Measurements from ENCODE around the gene PMP22. TPM values are rescaled to one million over a fixed set of nuclear protein-coding genes. Genes with fewer than 3 reads are reported as not detected.
"Not testable (repeated sequence)": the region's sequence is repeated elsewhere in the genome, so short reads cannot be mapped to it uniquely, and the experiment has no call there.

Gene PMP22
- total RNA-seq, 2 donors from 2014 or later, result 3.1 to 5.5 TPM

DNA sequence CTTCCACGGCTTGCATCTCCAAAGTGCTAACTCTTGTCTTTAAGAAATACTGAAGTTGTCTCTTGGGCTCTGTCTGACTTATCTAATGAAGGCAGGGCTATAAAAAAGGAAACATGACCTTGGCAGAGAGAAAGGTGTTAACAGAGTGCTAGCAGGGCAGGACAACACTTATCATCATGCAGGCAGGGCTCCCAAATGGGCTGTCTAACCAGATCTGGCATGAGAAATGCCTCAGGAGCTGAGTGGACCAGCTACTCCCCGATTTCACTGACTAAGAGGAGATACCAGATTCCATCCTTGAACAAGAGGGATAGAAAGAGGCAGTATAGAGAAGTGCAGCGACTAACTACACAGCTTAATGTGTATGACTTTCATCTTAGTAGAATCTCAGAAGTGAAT is 32.6 kb downstream of the PMP22 start:
- no peaks in the 10 kb centered on the region for H3K36me3 Mint-ChIP-seq (ENCODE audit: low read depth)
- H3K27me3 Mint-ChIP-seq (ENCODE audit: insufficient read depth), result no peaks in the 10 kb centered on the region
- H3K4me3 Mint-ChIP-seq, result no peak overlapping the region

GRCh38 chr17:15231851-15232516 is 33.1 kb downstream of the PMP22 start:
- Histone ChIP-seq H3K9ac (ENCODE audit: extremely low read depth, low read length, poor library complexity, severe bottlenecking) (no peak overlapping the region), H3K27ac (ENCODE audit: low read depth, low read length) (no peak overlapping the region), H3K36me3 (ENCODE audit: control insufficient read depth, insufficient read depth, low read length) (no peaks in the 10 kb centered on the region), H3K27me3 (ENCODE audit: control insufficient read depth, insufficient read depth, low read length, poor library complexity, severe bottlenecking) (no peaks in the 10 kb centered on the region), H3K4me1 (ENCODE audit: control insufficient read depth, insufficient read depth, low read length) (peaks cover 10% of the 10 kb centered on the region), H3K9me3 (ENCODE audit: control insufficient read depth, low read length) (no peaks in the 10 kb centered on the region), H3K4me3 (ENCODE audit: low read length) (no peak overlapping the region)
- 87 to 89% methylated on average over 10 to 12 of the region's 12 CpGs for WGBS, 2 experiments (ENCODE audit: insufficient coverage in 1 of 2, insufficient read length in 1 of 2)
- Mint-ChIP-seq H3K4me1 (peaks cover 11% of the 10 kb centered on the region), H3K4me3 (no peak overlapping the region), H3K36me3 (ENCODE audit: low read depth) (no peaks in the 10 kb centered on the region), H3K27me3 (ENCODE audit: insufficient read depth) (no peaks in the 10 kb centered on the region), H3K9me3 (no peaks in the 10 kb centered on the region), H3K27ac (no peak overlapping the region)
- TF ChIP-seq, protein P1, sequence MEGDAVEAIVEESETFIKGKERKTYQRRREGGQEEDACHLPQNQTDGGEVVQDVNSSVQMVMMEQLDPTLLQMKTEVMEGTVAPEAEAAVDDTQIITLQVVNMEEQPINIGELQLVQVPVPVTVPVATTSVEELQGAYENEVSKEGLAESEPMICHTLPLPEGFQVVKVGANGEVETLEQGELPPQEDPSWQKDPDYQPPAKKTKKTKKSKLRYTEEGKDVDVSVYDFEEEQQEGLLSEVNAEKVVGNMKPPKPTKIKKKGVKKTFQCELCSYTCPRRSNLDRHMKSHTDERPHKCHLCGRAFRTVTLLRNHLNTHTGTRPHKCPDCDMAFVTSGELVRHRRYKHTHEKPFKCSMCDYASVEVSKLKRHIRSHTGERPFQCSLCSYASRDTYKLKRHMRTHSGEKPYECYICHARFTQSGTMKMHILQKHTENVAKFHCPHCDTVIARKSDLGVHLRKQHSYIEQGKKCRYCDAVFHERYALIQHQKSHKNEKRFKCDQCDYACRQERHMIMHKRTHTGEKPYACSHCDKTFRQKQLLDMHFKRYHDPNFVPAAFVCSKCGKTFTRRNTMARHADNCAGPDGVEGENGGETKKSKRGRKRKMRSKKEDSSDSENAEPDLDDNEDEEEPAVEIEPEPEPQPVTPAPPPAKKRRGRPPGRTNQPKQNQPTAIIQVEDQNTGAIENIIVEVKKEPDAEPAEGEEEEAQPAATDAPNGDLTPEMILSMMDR (conservative IDR thresholded peaks at IDR 0.05), result peak; percentile 30
- DNase-seq, result peak; percentile 51

More for the DNA sequence above, 32.6 kb downstream of the PMP22 start:
- WGBS, 2 experiments (ENCODE audit: insufficient coverage in 1 of 2, insufficient read length in 1 of 2), result 89 to 96% methylated on average over 3 of the region's 3 CpGs
- Histone ChIP-seq H3K4me1 (ENCODE audit: control insufficient read depth, insufficient read depth, low read length) (peaks cover 10% of the 10 kb centered on the region), H3K9ac (ENCODE audit: extremely low read depth, low read length, poor library complexity, severe bottlenecking) (no peak overlapping the region), H3K27ac (ENCODE audit: low read depth, low read length) (no peak overlapping the region), H3K4me3 (ENCODE audit: low read length) (no peak overlapping the region), H3K27me3 (ENCODE audit: control insufficient read depth, insufficient read depth, low read length, poor library complexity, severe bottlenecking) (no peaks in the 10 kb centered on the region), H3K36me3 (ENCODE audit: control insufficient read depth, insufficient read depth, low read length) (no peaks in the 10 kb centered on the region), H3K9me3 (ENCODE audit: control insufficient read depth, low read length) (no peaks in the 10 kb centered on the region)
- peaks cover 11% of the 10 kb centered on the region for H3K4me1 Mint-ChIP-seq
- DNase-seq, result no peak
- no peak overlapping the region for H3K27ac Mint-ChIP-seq
- TF ChIP-seq, protein P1 (conservative IDR thresholded peaks at IDR 0.05), result no peak
- no peaks in the 10 kb centered on the region for H3K9me3 Mint-ChIP-seq

GRCh38 chr17:15230866-15231265 is 34.3 kb downstream of the PMP22 start:
- Mint-ChIP-seq H3K27ac (no peak overlapping the region), H3K4me3 (no peak overlapping the region), H3K36me3 (ENCODE audit: low read depth) (no peaks in the 10 kb centered on the region), H3K4me1 (no peaks in the 10 kb centered on the region), H3K27me3 (ENCODE audit: insufficient read depth) (no peaks in the 10 kb centered on the region), H3K9me3 (no peaks in the 10 kb centered on the region)
- Histone ChIP-seq H3K4me1 (ENCODE audit: control insufficient read depth, insufficient read depth, low read length) (peaks cover 10% of the 10 kb centered on the region), H3K27ac (ENCODE audit: low read depth, low read length) (no peak overlapping the region), H3K9me3 (ENCODE audit: control insufficient read depth, low read length) (no peaks in the 10 kb centered on the region), H3K36me3 (ENCODE audit: control insufficient read depth, insufficient read depth, low read length) (no peaks in the 10 kb centered on the region), H3K27me3 (ENCODE audit: control insufficient read depth, insufficient read depth, low read length, poor library complexity, severe bottlenecking) (no peaks in the 10 kb centered on the region), H3K9ac (ENCODE audit: extremely low read depth, low read length, poor library complexity, severe bottlenecking) (no peak overlapping the region), H3K4me3 (ENCODE audit: low read length) (no peak overlapping the region)
- WGBS, 2 experiments (ENCODE audit: insufficient coverage in 1 of 2, insufficient read length in 1 of 2), result 92 to 97% methylated on average over 16 to 18 of the region's 18 CpGs
- no peak for DNase-seq
- TF ChIP-seq, protein P1 (conservative IDR thresholded peaks at IDR 0.05), result no peak

- not testable (repeated sequence) for DNase-seq; H3K4me3 Mint-ChIP-seq; H3K9me3 ChIP-seq (ENCODE audit: control insufficient read depth, low read length); H3K27me3 ChIP-seq (ENCODE audit: control insufficient read depth, insufficient read depth, low read length, poor library complexity, severe bottlenecking); H3K36me3 Mint-ChIP-seq (ENCODE audit: low read depth); H3K27ac Mint-ChIP-seq; H3K4me1 ChIP-seq (ENCODE audit: control insufficient read depth, insufficient read depth, low read length); H3K9ac ChIP-seq (ENCODE audit: extremely low read depth, low read length, poor library complexity, severe bottlenecking); H3K4me1 Mint-ChIP-seq; H3K27me3 Mint-ChIP-seq (ENCODE audit: insufficient read depth); H3K4me3 ChIP-seq (ENCODE audit: low read length); H3K27ac ChIP-seq (ENCODE audit: low read depth, low read length); H3K36me3 ChIP-seq (ENCODE audit: control insufficient read depth, insufficient read depth, low read length); H3K9me3 Mint-ChIP-seq
- WGBS, 2 experiments (ENCODE audit: insufficient coverage in 1 of 2, insufficient read length in 1 of 2), result 89 to 90% methylated on average over 2 to 3 of the region's 3 CpGs
Observed at GRCh38 chr17:15221827-15222226, 43.3 kb downstream of the PMP22 start.

Data from endodermal cell (in vitro differentiated cells).